ENCODE measurements around the gene SPRR2D.

The SPRR2D gene

DNA sequence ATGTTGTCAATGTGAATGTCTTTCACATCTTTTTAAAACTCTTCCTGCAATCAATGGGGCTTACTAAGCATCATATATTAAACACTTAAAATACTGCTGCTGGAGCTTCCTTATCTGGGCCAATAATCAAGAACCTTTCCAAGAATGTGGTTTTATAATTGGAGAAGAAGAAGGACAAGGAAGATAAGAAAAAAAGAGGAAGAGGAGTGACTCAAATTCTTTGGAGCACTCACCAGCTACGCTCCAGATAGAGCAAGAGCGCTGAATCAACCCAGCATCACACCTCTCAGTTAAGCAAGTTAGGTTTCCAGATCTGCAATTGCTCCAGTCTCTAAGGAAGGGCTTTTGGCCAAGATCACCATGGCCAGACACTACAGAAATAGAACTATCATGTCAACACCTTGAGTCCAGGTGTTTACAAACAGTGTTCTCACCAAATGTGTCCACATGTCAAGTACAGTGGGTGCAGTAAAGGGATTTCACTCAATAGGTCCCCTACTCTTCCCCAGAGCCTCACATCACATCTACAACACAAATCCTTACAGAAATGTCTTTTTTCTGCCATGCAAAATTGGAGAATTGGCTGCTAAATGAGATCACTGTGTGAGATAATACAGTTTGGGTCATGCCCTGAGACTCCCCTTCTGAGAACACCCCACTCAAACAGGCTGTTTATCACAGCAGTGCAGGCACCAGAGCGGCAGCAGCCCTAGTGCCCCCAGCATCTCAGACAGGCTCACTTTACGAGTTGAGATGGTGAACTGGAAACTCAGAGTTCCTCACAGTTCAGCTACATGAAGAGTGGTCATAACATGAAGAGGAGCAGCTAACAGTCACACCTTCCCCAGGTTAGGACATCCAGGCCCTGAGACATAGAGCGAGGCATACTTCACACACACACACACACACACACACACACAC lies 32.1 kb upstream of the SPRR2D start:
- Histone ChIP-seq H2AFZ (ENCODE audit: low read depth, low read length, severe bottlenecking) (no peak overlapping the region), H3K9me2 (replicated peaks; ENCODE audit: insufficient read depth, low read length) (no peaks in the 10 kb centered on the region), H3K9ac (ENCODE audit: low read length) (no peak overlapping the region), H3K27ac (ENCODE audit: low read depth, low read length) (no peak overlapping the region), H3F3A (ENCODE audit: insufficient read depth) (no peaks in the 10 kb centered on the region), H3K79me2 (ENCODE audit: insufficient read depth, low read length) (no peaks in the 10 kb centered on the region), H3K36me3 (ENCODE audit: low read length) (no peaks in the 10 kb centered on the region), H3K27me3 (ENCODE audit: low read length) (no peaks in the 10 kb centered on the region), H4K20me1 (ENCODE audit: low read depth, low read length) (no peaks in the 10 kb centered on the region), H3K4me2 (ENCODE audit: low read depth, low read length, poor library complexity, severe bottlenecking) (no peak overlapping the region), H3K9me3 (ENCODE audit: insufficient read depth, low read length) (no peaks in the 10 kb centered on the region), H3K4me3 (ENCODE audit: insufficient read depth, low read length, poor library complexity, severe bottlenecking) (no peak overlapping the region)
- no peak for TF ChIP-seq EZH2phosphoT487 (conservative IDR thresholded peaks at IDR 0.05; ENCODE audit: low read length)
- TF ChIP-seq, protein P1, sequence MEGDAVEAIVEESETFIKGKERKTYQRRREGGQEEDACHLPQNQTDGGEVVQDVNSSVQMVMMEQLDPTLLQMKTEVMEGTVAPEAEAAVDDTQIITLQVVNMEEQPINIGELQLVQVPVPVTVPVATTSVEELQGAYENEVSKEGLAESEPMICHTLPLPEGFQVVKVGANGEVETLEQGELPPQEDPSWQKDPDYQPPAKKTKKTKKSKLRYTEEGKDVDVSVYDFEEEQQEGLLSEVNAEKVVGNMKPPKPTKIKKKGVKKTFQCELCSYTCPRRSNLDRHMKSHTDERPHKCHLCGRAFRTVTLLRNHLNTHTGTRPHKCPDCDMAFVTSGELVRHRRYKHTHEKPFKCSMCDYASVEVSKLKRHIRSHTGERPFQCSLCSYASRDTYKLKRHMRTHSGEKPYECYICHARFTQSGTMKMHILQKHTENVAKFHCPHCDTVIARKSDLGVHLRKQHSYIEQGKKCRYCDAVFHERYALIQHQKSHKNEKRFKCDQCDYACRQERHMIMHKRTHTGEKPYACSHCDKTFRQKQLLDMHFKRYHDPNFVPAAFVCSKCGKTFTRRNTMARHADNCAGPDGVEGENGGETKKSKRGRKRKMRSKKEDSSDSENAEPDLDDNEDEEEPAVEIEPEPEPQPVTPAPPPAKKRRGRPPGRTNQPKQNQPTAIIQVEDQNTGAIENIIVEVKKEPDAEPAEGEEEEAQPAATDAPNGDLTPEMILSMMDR (IDR thresholded peaks at IDR 0.05; ENCODE audit: insufficient read depth, low read length, poor library complexity, severe bottlenecking): no peak

GRCh38 chr1:153071511-153071910 lies 30.6 kb upstream of the SPRR2D start, which contains the start of gene SPRR2B:
TSS of gene SPRR2B (minus strand) at chr1:153071611. CDS start at chr1:153070839, 772 bp downstream.
- no peaks in the 10 kb centered on the region for H4K20me1 ChIP-seq (ENCODE audit: low read depth, low read length)

DNA sequence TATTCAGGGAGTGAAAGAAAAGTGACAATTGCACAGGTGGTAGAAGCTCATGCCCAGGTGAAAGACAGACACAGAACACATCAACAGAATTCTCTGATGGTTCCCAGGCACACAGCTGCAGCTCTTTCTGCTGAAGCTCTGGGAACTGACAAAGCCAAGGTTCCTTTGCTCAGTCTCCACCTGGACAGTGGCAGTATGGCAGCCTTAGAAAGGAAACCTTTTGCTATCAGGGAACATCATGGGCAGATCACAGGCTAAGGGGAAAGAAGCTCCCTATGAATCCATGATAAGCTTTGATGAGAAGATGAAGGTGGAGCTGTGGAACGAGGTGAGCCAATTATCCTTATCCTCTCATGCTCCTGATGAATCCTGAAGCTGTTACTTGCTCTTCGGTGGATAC lies 29.3 kb upstream of the SPRR2D start:
- H2AFZ ChIP-seq (ENCODE audit: low read depth, low read length, severe bottlenecking): no peak overlapping the region
- H3K36me3 ChIP-seq (ENCODE audit: low read length): no peaks in the 10 kb centered on the region
- H3K79me2 ChIP-seq (ENCODE audit: insufficient read depth, low read length): no peaks in the 10 kb centered on the region
- no peak for TF ChIP-seq EZH2phosphoT487 (conservative IDR thresholded peaks at IDR 0.05; ENCODE audit: low read length)
- TF ChIP-seq, protein P1 (IDR thresholded peaks at IDR 0.05; ENCODE audit: insufficient read depth, low read length, poor library complexity, severe bottlenecking): no peak
- H3K9ac ChIP-seq (ENCODE audit: low read length): no peak overlapping the region
- H3K9me3 ChIP-seq (ENCODE audit: insufficient read depth, low read length): no peaks in the 10 kb centered on the region
- H3K9me2 ChIP-seq (replicated peaks; ENCODE audit: insufficient read depth, low read length): no peaks in the 10 kb centered on the region
- H3F3A ChIP-seq (ENCODE audit: insufficient read depth): no peaks in the 10 kb centered on the region
- H3K27ac ChIP-seq (ENCODE audit: low read depth, low read length): no peak overlapping the region
- no peak overlapping the region for H3K4me3 ChIP-seq (ENCODE audit: insufficient read depth, low read length, poor library complexity, severe bottlenecking)
- no peak overlapping the region for H3K4me2 ChIP-seq (ENCODE audit: low read depth, low read length, poor library complexity, severe bottlenecking)
- no peaks in the 10 kb centered on the region for H3K27me3 ChIP-seq (ENCODE audit: low read length)
- no peaks in the 10 kb centered on the region for H4K20me1 ChIP-seq (ENCODE audit: low read depth, low read length)

More at GRCh38 chr1:153071511-153071910, 30.6 kb upstream of the SPRR2D start, which contains the start of gene SPRR2B:
- Histone ChIP-seq H3K9me2 (replicated peaks; ENCODE audit: insufficient read depth, low read length) (no peaks in the 10 kb centered on the region), H3K27me3 (ENCODE audit: low read length) (no peaks in the 10 kb centered on the region), H3K9me3 (ENCODE audit: insufficient read depth, low read length) (no peaks in the 10 kb centered on the region), H3K4me3 (ENCODE audit: insufficient read depth, low read length, poor library complexity, severe bottlenecking) (no peak within 1 kb of the TSS), H3K9ac (ENCODE audit: low read length) (no peak within 1 kb of the TSS), H3K36me3 (ENCODE audit: low read length) (no peaks in the 10 kb centered on the region), H2AFZ (ENCODE audit: low read depth, low read length, severe bottlenecking) (no peak within 1 kb of the TSS), H3K4me2 (ENCODE audit: low read depth, low read length, poor library complexity, severe bottlenecking) (no peak within 1 kb of the TSS), H3K27ac (ENCODE audit: low read depth, low read length) (no peak within 1 kb of the TSS), H3K79me2 (ENCODE audit: insufficient read depth, low read length) (no peaks in the 10 kb centered on the region), H3F3A (ENCODE audit: insufficient read depth) (no peaks in the 10 kb centered on the region)
- no peak for TF ChIP-seq EZH2phosphoT487 (conservative IDR thresholded peaks at IDR 0.05; ENCODE audit: low read length)
- TF ChIP-seq, protein P1 (IDR thresholded peaks at IDR 0.05; ENCODE audit: insufficient read depth, low read length, poor library complexity, severe bottlenecking): no peak
